ENCODE results near the gene SLC1A5. TPM values are rescaled to one million over a fixed set of nuclear protein-coding genes. Genes with fewer than 3 reads are reported as not detected.

The SLC1A5 gene
- total RNA-seq, 1 experiment from 2014 or later = 104 TPM

DNA sequence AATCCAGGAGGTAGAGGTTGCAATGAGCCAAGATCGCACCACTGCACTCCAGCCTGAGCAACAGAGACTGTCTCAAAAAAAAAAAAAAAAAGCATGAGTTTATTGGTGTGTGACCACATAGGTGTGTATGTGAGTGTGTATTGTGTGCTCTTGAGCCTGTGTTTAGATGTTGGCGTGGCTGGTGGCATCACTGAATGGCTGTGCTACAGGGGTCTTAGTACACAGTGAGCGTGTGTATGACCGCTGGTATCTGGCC, 2.5 kb downstream of the SLC1A5 start:
- BruUV-seq (replicated peaks) = no TSS peak
- no peaks in the 10 kb centered on the region for H3K9me3 ChIP-seq (ENCODE audit: control insufficient read depth, insufficient read depth, low read depth, low read length)
- H3K4me1 ChIP-seq (ENCODE audit: control insufficient read depth, insufficient read depth, low read length) = peaks cover 8% of the 10 kb centered on the region
- in situ Hi-C loops (cut with HindIII; ENCODE audit: low pct_unique_long_range_greater_than_20kb, low sequenced_read_pairs) = no loop called here
- intact Hi-C loops (cut with micrococcal nuclease; ENCODE audit: unreplicated experiment) = no loop called here
- H3K27ac ChIP-seq (ENCODE audit: low read length) = peak overlapping the region; percentile 89
- peaks cover 3% of the 10 kb centered on the region; the same call in 1 of the 2 replicates for H3K36me3 ChIP-seq (ENCODE audit: control insufficient read depth, insufficient read depth, low read length)
- DNase-seq (ENCODE audit: low read depth, low spot score) (no peak), ATAC-seq (no peak)
- peak overlapping the region; percentile 87 to 92 for H3K4me3 ChIP-seq (ENCODE audit: low read depth in 2 of 2, low read length in 2 of 2)
- H3K27me3 ChIP-seq (ENCODE audit: control insufficient read depth, insufficient read depth, low read length) = no peaks in the 10 kb centered on the region
- ChIA-PET CTCF (interaction anchor here (1.0 kb wide), 1 partner anchor 55 kb away, joined by 3 read pairs; no protein-coding TSS in a partner anchor), POLR2A (no interaction called here)
- TF ChIP-seq REST (IDR thresholded peaks at IDR 0.05; ENCODE audit: insufficient read depth in 1 of 2, low read depth in 2 of 2, low read length in 1 of 2) = no peak
- TF ChIP-seq SIN3A (IDR thresholded peaks at IDR 0.05; ENCODE audit: borderline replicate concordance, insufficient read depth, low read depth, low read length) = no peak
- no peak for TF ChIP-seq POLR2AphosphoS5 (IDR thresholded peaks at IDR 0.05; ENCODE audit: low read depth, low read length)
- TF ChIP-seq, protein P1, sequence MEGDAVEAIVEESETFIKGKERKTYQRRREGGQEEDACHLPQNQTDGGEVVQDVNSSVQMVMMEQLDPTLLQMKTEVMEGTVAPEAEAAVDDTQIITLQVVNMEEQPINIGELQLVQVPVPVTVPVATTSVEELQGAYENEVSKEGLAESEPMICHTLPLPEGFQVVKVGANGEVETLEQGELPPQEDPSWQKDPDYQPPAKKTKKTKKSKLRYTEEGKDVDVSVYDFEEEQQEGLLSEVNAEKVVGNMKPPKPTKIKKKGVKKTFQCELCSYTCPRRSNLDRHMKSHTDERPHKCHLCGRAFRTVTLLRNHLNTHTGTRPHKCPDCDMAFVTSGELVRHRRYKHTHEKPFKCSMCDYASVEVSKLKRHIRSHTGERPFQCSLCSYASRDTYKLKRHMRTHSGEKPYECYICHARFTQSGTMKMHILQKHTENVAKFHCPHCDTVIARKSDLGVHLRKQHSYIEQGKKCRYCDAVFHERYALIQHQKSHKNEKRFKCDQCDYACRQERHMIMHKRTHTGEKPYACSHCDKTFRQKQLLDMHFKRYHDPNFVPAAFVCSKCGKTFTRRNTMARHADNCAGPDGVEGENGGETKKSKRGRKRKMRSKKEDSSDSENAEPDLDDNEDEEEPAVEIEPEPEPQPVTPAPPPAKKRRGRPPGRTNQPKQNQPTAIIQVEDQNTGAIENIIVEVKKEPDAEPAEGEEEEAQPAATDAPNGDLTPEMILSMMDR (IDR thresholded peaks at IDR 0.05) = no peak
- TF ChIP-seq TCF7L2 (IDR thresholded peaks at IDR 0.05; ENCODE audit: low read depth, low read length) = no peak

DNA sequence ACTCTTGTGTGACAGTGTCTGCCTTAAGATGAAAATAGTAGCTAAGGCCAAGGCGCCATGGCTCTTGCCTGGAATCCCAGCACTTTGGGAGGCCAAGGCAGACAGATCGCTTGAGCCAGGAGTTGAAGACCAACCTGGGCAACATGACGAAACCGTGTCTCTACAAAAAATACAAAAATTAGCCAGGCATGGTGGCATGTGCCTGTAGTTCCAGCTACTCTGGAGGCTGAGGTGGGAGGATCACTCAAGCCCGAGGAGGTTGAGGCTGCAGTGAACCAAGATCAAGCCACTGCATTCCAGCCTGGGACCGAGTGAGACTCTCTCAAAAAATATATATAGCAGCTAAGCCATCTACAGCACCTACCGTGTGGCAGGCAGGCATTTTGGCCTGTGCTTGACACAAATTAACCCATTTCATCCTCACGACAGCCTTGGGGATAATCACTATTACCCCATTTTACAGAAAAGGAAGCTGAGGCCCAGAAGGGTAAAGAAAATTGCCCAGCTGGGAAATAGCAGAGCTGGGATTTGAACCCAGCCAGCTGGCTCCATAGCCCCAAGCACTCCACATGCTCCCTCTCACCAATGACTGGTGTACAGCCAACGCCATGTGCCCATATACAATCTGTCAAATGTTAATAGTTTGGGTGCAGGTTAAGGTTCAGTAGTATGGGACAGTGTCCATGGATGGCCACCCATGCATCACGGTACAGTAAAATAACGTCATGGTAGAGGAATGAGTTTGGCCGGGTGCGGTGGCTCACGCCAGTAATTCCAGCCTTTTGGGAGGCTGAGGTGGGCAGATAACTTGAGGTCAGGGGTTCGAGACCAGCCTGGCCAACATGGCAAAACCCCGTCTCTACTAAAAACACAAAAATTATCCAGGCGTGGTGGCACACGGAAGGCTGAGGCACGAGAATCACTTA, 3.1 kb downstream of the SLC1A5 start:
- in situ Hi-C loops (cut with HindIII; ENCODE audit: low pct_unique_long_range_greater_than_20kb, low sequenced_read_pairs) = no loop called here
- DNase-seq (ENCODE audit: low read depth, low spot score) (no peak), ATAC-seq (no peak)
- BruUV-seq (replicated peaks) = no TSS peak
- H3K4me1 ChIP-seq (ENCODE audit: control insufficient read depth, insufficient read depth, low read length) = peaks cover 8% of the 10 kb centered on the region
- TF ChIP-seq, protein P1 (IDR thresholded peaks at IDR 0.05) = no peak
- TF ChIP-seq POLR2AphosphoS5 (IDR thresholded peaks at IDR 0.05; ENCODE audit: low read depth, low read length) = no peak
- no peak for TF ChIP-seq REST (IDR thresholded peaks at IDR 0.05; ENCODE audit: insufficient read depth in 1 of 2, low read depth in 2 of 2, low read length in 1 of 2)
- TF ChIP-seq TCF7L2 (IDR thresholded peaks at IDR 0.05; ENCODE audit: low read depth, low read length) = no peak
- TF ChIP-seq SIN3A (IDR thresholded peaks at IDR 0.05; ENCODE audit: borderline replicate concordance, insufficient read depth, low read depth, low read length) = no peak
- ChIA-PET POLR2A (no interaction called here), CTCF (interaction anchor here (1.0 kb wide), 1 partner anchor 55 kb away, joined by 3 read pairs; no protein-coding TSS in a partner anchor)
- H3K27ac ChIP-seq (ENCODE audit: low read length) = peak overlapping the region; percentile 89
- H3K27me3 ChIP-seq (ENCODE audit: control insufficient read depth, insufficient read depth, low read length) = no peaks in the 10 kb centered on the region
- H3K9me3 ChIP-seq (ENCODE audit: control insufficient read depth, insufficient read depth, low read depth, low read length) = no peaks in the 10 kb centered on the region
- peak overlapping the region; percentile 87 to 92 for H3K4me3 ChIP-seq (ENCODE audit: low read depth in 2 of 2, low read length in 2 of 2)
- peaks cover 3% of the 10 kb centered on the region; the same call in 1 of the 2 replicates for H3K36me3 ChIP-seq (ENCODE audit: control insufficient read depth, insufficient read depth, low read length)
- intact Hi-C loops (cut with micrococcal nuclease; ENCODE audit: unreplicated experiment) = no loop called here

All from Panc1 (cell line).